Upper lobe of left lung (tissue), 4 donors: Measurements from ENCODE around the gene DHCR24.

ENCODE experiments used
- CTCF ChIP-seq, 6 experiments: fragments of 450-650 bp in 4 of 6; fragments of 200-600 bp in 2 of 6; sonication (generic) in 2 of 6; IDR thresholded peaks; one replicate each; pipeline ENCODE4 v1.5.1; 2016 to 2019; ENCODE audit warnings: antibody characterized with exemption in 6 of 6
- POLR2AphosphoS5 ChIP-seq, 2 donors: sonication (generic); formaldehyde crosslinking; IDR thresholded peaks; one replicate each; pipeline ENCODE4 v1.5.1; 2017; ENCODE audit warnings: antibody characterized with exemption in 2 of 2

GRCh38 chr1:54850737-54851136, 36.3 kb downstream of the DHCR24 start:
- TF ChIP-seq CTCF (IDR thresholded peaks at IDR 0.05) (no peak), POLR2AphosphoS5 (IDR thresholded peaks at IDR 0.05) (no peak)
